H9 (cell line): ENCODE data around the gene RFWD3. TPM values are rescaled to one million over a fixed set of nuclear protein-coding genes. Genes with fewer than 3 reads are reported as not detected.

Experiments
- DNase-seq: peaks from one replicate; pipeline ENCODE4 v3.0.0-alpha.2; 2017
- H2AFZ ChIP-seq: one replicate; pipeline ENCODE4 v1.6.1; 2013; ENCODE audit warnings: mild to moderate bottlenecking, low read length, control low read depth, moderate library complexity
- H2AK5ac ChIP-seq: 2 replicates; pipeline ENCODE4 v1.6.1; 2013; ENCODE audit warnings: low read length, control low read depth, mixed read lengths; ENCODE audit not compliant: insufficient read length
- H2BK120ac ChIP-seq: one replicate; pipeline ENCODE4 v1.6.1; 2013; ENCODE audit warnings: low read depth, mild to moderate bottlenecking, low read length, control low read depth, inconsistent platforms; ENCODE audit not compliant: poor library complexity, severe bottlenecking
- H2BK12ac ChIP-seq: 2 replicates; pipeline ENCODE4 v1.6.1; 2013; ENCODE audit warnings: low read length, control low read depth, mixed read lengths, low read depth; ENCODE audit not compliant: insufficient read length
- H2BK15ac ChIP-seq: 2 replicates; pipeline ENCODE4 v1.6.1; 2013; ENCODE audit warnings: low read depth, low read length, control low read depth
- H2BK20ac ChIP-seq: one replicate; pipeline ENCODE4 v1.6.1; 2013; ENCODE audit warnings: low read depth, mild to moderate bottlenecking, low read length, control low read depth, inconsistent platforms; ENCODE audit not compliant: poor library complexity, severe bottlenecking
- H2BK5ac ChIP-seq: 2 replicates; pipeline ENCODE4 v1.6.1; 2013; ENCODE audit warnings: low read length, control low read depth, mixed read lengths; ENCODE audit not compliant: insufficient read length
- H3K14ac ChIP-seq: 2 replicates; pipeline ENCODE4 v1.6.1; 2013; ENCODE audit warnings: low read length, control low read depth; ENCODE audit not compliant: insufficient read depth
- H3K18ac ChIP-seq: 2 replicates; pipeline ENCODE4 v1.6.1; 2013; ENCODE audit warnings: low read depth, mild to moderate bottlenecking, mixed read lengths, low read length, control low read depth; ENCODE audit not compliant: insufficient read length
- H3K23ac ChIP-seq: 2 replicates; pipeline ENCODE4 v1.6.1; 2013; ENCODE audit warnings: low read length, control low read depth, mixed read lengths, low read depth; ENCODE audit not compliant: insufficient read length
- H3K23me2 ChIP-seq: 2 replicates; pipeline ENCODE4 v1.6.1; 2013; ENCODE audit warnings: low read depth, mild to moderate bottlenecking, mixed read lengths, low read length, control low read depth; ENCODE audit not compliant: insufficient read length, poor library complexity, severe bottlenecking
- H3K27ac ChIP-seq: 2 replicates; pipeline ENCODE4 v1.5.1; 2013; ENCODE audit warnings: low read length, control low read depth, mixed read lengths, low read depth; ENCODE audit not compliant: insufficient read length
- H3K27me3 ChIP-seq: 2 replicates; pipeline ENCODE4 v1.6.1; 2013; ENCODE audit warnings: low read length, control low read depth, inconsistent platforms; ENCODE audit not compliant: insufficient read depth
- H3K4ac ChIP-seq: 2 replicates; pipeline ENCODE4 v1.6.1; 2013; ENCODE audit warnings: low read depth, mild to moderate bottlenecking, control low read depth, inconsistent platforms, low read length, moderate library complexity
- H3K4me1 ChIP-seq: 2 replicates; pipeline ENCODE4 v1.6.1; 2013; ENCODE audit warnings: low read length, control low read depth, inconsistent platforms; ENCODE audit not compliant: insufficient read depth
- H3K4me2 ChIP-seq: 2 replicates; pipeline ENCODE4 v1.6.1; 2013; ENCODE audit warnings: low read length, control low read depth, mixed read lengths; ENCODE audit not compliant: insufficient read length, insufficient read depth
- H3K56ac ChIP-seq: 2 replicates; pipeline ENCODE4 v1.6.1; 2013; ENCODE audit warnings: low read depth, mild to moderate bottlenecking, mixed read lengths, low read length, control low read depth; ENCODE audit not compliant: insufficient read length
- H3K79me1 ChIP-seq: 2 replicates; pipeline ENCODE4 v1.6.1; 2013; ENCODE audit warnings: low read depth, mild to moderate bottlenecking, moderate library complexity, low read length, control low read depth, inconsistent platforms; ENCODE audit not compliant: insufficient read depth, poor library complexity, severe bottlenecking
- H3K79me2 ChIP-seq: 2 replicates; pipeline ENCODE4 v1.6.1; 2013; ENCODE audit warnings: low read length, control low read depth, inconsistent platforms; ENCODE audit not compliant: insufficient read depth
- H3K9ac ChIP-seq: 2 replicates; pipeline ENCODE4 v1.6.1; 2013; ENCODE audit warnings: low read length, control low read depth, mixed read lengths; ENCODE audit not compliant: insufficient read length; ENCODE audit errors: extremely low read depth
- H3K9me3 ChIP-seq: one replicate; pipeline ENCODE4 v1.6.1; 2013; ENCODE audit warnings: low read depth, low read length, inconsistent platforms; ENCODE audit not compliant: control insufficient read depth
- H3T11ph ChIP-seq: one replicate; pipeline ENCODE4 v1.6.1; 2013; ENCODE audit warnings: mild to moderate bottlenecking, low read length, control low read depth, inconsistent platforms
- H4K20me1 ChIP-seq: one replicate; pipeline ENCODE4 v1.6.1; 2013; ENCODE audit not compliant: control insufficient read depth, insufficient read length, insufficient read depth
- H4K5ac ChIP-seq: 2 replicates; pipeline ENCODE4 v1.6.1; 2013; ENCODE audit warnings: low read depth, mild to moderate bottlenecking, mixed read lengths, low read length, control low read depth; ENCODE audit not compliant: insufficient read length
- H4K8ac ChIP-seq: replicated peaks from 2 replicates; pipeline ENCODE4 v1.6.1; 2013; ENCODE audit warnings: low read length, control low read depth, mixed read lengths, low read depth; ENCODE audit not compliant: insufficient read length
- H4K91ac ChIP-seq: 2 replicates; pipeline ENCODE4 v1.6.1; 2013; ENCODE audit warnings: low read depth, mild to moderate bottlenecking, moderate library complexity, mixed read lengths, low read length, control low read depth; ENCODE audit not compliant: insufficient read length
- H3K27ac Mint-ChIP-seq, 3 experiments: 2 replicates in 2 of 3; 3 replicates in 1 of 3; pipeline ENCODE4 v1.8.0; 2020 to 2021; ENCODE audit warnings: mixed read lengths in 3 of 3, mild to moderate bottlenecking in 1 of 3, moderate library complexity in 1 of 3
- H3K27me3 Mint-ChIP-seq: 2 replicates; pipeline ENCODE4 v1.8.0; 2021; ENCODE audit warnings: low read depth, mild to moderate bottlenecking, moderate library complexity, mixed read lengths
- H3K36me3 Mint-ChIP-seq, 3 experiments: 2 replicates in 2 of 3; 3 replicates in 1 of 3; pipeline ENCODE4 v1.8.0; 2020 to 2021; ENCODE audit warnings: low read depth in 3 of 3, mixed read lengths in 3 of 3; ENCODE audit not compliant: insufficient read depth in 1 of 3
- H3K4me1 Mint-ChIP-seq, 2 experiments: 2 replicates each; pipeline ENCODE4 v1.8.0; 2020; ENCODE audit warnings: mixed read lengths in 2 of 2
- H3K4me3 Mint-ChIP-seq, 2 experiments: 2 replicates in 1 of 2; 3 replicates in 1 of 2; pipeline ENCODE4 v1.8.0; 2020 to 2021; ENCODE audit warnings: mild to moderate bottlenecking in 2 of 2, mixed read lengths in 2 of 2, moderate library complexity in 1 of 2
- H3K9me3 Mint-ChIP-seq, 2 experiments: 2 replicates in 1 of 2; 3 replicates in 1 of 2; pipeline ENCODE4 v1.8.0; 2020; ENCODE audit warnings: mild to moderate bottlenecking in 2 of 2, mixed read lengths in 2 of 2, moderate library complexity in 1 of 2
- WGBS: extraction: QIAGEN DNeasy Blood & Tissue Kit; methylation state at CpG from one replicate; pipeline ENCODE4 v1.1.7; 2013; ENCODE audit warnings: missing lambda C conversion rate, low lambda C conversion rate, mixed read lengths; ENCODE audit not compliant: insufficient read length; ENCODE audit errors: extremely low coverage; 5-methylcytosine and 5-hydroxymethylcytosine counted together
- total RNA-seq: library from RNA; stranded (reverse); gene quantifications from 2 replicates; pipeline ENCODE4 v1.2.1, GENCODE V29; 2021
- TF ChIP-seq, protein P1 (sequence below): fragments of 200-600 bp; sonication (generic); conservative IDR thresholded peaks from 3 replicates; pipeline ENCODE4 v1.8.0; 2021; ENCODE audit warnings: antibody characterized with exemption, mild to moderate bottlenecking

Gene RFWD3
- total RNA-seq, 1 experiment from 2014 or later: 114 TPM

DNA sequence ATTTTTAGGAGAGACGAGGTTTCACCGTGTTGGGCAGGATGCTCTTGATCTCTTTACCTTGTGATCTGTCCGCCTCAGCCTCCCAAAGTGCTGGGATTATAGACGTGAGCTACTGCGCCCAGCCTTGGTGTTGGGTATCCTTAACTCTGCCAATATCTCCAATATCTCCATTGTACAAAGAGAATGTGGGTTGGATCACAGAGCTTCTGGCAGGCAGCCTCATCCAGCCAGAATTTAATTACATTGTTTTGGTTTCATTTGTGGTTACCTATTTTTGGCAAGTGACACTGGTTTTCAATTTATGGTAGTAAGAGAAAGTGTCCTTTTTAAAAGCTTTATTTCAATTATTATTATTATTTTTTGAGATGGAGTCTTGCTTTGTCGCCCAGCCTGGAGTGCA is 14.0 kb upstream of the RFWD3 start:
- no peaks in the 10 kb centered on the region for H3K79me1 ChIP-seq
- no peak overlapping the region for H3K56ac ChIP-seq
- H4K91ac ChIP-seq: no peak overlapping the region
- H3K4me1 Mint-ChIP-seq: peaks cover 8 to 13% of the 10 kb centered on the region in 2 experiments
- no peaks in the 10 kb centered on the region for H3K9me3 ChIP-seq
- H3K23me2 ChIP-seq: no peaks in the 10 kb centered on the region
- H2BK5ac ChIP-seq: no peak overlapping the region
- no peak overlapping the region for H4K5ac ChIP-seq
- no peak overlapping the region for H2BK15ac ChIP-seq
- no peak overlapping the region for H3K14ac ChIP-seq
- no peaks in the 10 kb centered on the region; a peak in 1 of 7 replicates for H3K36me3 Mint-ChIP-seq
- H3T11ph ChIP-seq: no peak overlapping the region
- H3K4me1 ChIP-seq: no peaks in the 10 kb centered on the region
- no peak overlapping the region for H3K4me3 Mint-ChIP-seq
- H4K8ac ChIP-seq: no peak overlapping the region
- no peaks in the 10 kb centered on the region for H4K20me1 ChIP-seq
- no peak overlapping the region for H3K23ac ChIP-seq
- H2BK12ac ChIP-seq: no peak overlapping the region
- H3K4ac ChIP-seq: no peak overlapping the region
- H3K9me3 Mint-ChIP-seq: no peaks in the 10 kb centered on the region
- DNase-seq: no peak
- no peak overlapping the region for H3K18ac ChIP-seq
- no peaks in the 10 kb centered on the region for H3K79me2 ChIP-seq
- H3K27ac Mint-ChIP-seq: no peak overlapping the region
- H3K27ac ChIP-seq: no peak overlapping the region
- peaks cover 4% of the 10 kb centered on the region for H3K27me3 Mint-ChIP-seq
- no peak overlapping the region for H3K4me2 ChIP-seq
- H2BK120ac ChIP-seq: no peak overlapping the region
- H3K27me3 ChIP-seq: no peaks in the 10 kb centered on the region
- H2BK20ac ChIP-seq: no peak overlapping the region
- H2AK5ac ChIP-seq: no peak overlapping the region
- no peak overlapping the region for H3K9ac ChIP-seq
- no CpG with 5 or more reads among the region's 6 CpGs for WGBS
- H2AFZ ChIP-seq: no peak overlapping the region
- TF ChIP-seq, protein P1, sequence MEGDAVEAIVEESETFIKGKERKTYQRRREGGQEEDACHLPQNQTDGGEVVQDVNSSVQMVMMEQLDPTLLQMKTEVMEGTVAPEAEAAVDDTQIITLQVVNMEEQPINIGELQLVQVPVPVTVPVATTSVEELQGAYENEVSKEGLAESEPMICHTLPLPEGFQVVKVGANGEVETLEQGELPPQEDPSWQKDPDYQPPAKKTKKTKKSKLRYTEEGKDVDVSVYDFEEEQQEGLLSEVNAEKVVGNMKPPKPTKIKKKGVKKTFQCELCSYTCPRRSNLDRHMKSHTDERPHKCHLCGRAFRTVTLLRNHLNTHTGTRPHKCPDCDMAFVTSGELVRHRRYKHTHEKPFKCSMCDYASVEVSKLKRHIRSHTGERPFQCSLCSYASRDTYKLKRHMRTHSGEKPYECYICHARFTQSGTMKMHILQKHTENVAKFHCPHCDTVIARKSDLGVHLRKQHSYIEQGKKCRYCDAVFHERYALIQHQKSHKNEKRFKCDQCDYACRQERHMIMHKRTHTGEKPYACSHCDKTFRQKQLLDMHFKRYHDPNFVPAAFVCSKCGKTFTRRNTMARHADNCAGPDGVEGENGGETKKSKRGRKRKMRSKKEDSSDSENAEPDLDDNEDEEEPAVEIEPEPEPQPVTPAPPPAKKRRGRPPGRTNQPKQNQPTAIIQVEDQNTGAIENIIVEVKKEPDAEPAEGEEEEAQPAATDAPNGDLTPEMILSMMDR: no peak
